ENCODE data around the gene STRN3.
"Not testable (repeated sequence)": the region's sequence is repeated elsewhere in the genome, so short reads cannot be mapped to it uniquely, and the experiment has no call there.

Gene STRN3

GRCh38 chr14:31026077-31026449, at the start of gene STRN3:
STRN3 (minus strand) TSS chr14:31026379; CDS start chr14:31026185, 194 bp downstream.
- no peak for DNase-seq

DNA sequence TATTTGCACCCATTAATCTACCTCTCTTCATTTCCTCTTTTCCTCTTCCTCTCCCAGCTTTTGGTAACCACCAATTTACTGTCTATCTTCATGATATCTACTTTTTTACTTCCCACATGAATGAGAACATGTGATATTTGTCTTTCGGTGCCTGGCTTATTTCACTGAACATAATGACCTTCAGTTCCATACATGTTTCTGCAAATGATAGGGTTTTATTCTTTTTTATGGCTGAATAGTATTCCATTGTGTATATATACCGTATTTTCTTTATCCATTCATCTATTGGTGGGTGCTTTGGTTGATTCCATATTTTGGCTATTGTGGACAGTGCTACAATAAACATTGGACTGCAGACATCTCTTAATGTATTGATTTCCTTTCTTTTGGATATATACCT, 49.0 kb upstream of the STRN3 start:
- no peak for DNase-seq

GRCh38 chr14:31071151-31071550, 45.0 kb upstream of the STRN3 start:
- no peak for DNase-seq

DNA sequence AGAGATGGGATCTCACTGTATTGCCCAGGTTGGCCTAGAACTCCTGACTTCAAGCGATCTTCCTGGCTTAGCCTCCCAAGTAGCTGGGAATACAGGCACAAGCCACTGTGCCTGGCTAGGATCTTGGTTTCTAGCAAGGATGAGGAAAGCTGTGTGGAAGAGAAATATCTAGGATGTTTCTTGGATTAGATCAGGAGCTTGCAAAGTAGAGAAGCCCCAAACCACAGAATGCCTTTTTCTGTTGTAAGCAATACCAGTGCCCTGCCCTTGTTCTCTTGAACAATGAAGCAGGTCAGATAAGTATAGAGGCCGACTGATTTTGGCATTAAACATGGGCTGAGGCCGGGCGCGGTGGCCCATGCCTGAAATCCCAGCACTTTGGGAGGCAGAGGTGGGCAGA, 44.3 kb upstream of the STRN3 start:
- DNase-seq, result peak; percentile 66

GRCh38 chr14:31069343-31069742, 43.2 kb upstream of the STRN3 start:
- no peak for DNase-seq

GRCh38 chr14:31068235-31068634, 42.1 kb upstream of the STRN3 start:
- DNase-seq, result no peak

DNA sequence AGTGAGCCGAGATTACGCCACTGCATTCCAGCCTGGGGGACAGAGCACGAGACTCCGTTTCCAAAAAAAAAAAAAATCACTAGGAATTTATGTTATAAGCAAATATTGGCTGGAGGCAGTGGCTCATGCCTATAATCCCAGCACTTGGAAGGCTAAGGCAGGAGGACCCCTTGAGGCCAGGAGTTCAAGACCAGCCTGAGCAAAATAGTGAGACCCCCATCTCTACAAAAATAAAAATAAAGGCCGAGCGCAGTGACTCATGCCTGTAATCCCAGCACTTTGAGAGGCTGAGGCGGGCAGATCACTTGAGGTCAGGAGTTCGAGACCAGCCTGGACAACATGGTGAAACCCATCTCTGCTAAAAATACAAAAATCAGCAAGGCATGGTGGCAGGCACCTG, 36.7 kb upstream of the STRN3 start:
- DNase-seq, result not testable (repeated sequence)

DNA sequence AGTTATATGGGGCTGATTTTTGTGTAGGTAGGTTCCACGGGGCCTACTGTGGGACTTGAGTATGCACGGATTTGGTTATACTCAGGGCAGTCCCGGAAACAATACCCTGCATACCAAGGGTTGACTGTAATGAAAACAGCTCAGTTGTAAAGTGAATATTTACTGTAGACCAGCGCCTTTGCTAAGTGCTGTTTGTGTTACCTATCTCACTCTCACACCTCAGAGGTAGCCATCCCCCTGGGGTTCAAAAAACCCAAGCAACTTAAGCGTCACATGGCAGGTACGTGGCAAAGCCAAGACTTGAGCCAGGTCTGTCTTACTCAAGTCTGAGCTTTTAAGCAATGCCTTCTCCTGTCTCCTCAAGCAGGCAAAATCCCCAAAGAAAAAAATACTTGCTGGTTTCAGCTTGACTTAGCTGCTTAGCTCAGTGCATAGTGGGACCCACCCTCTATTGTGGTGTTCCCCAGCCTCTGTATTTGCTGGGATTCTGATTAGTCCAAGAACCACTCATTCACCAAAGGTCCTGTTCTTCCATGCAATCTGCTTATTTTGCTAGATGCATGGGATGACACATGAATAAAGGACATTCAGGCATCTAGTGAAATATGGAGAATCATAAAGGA, 34.2 kb upstream of the STRN3 start:
- no peak for DNase-seq

- DNase-seq, result peak; percentile 85
Measured at GRCh38 chr14:31059152-31059924, 33.2 kb upstream of the STRN3 start.

DNA sequence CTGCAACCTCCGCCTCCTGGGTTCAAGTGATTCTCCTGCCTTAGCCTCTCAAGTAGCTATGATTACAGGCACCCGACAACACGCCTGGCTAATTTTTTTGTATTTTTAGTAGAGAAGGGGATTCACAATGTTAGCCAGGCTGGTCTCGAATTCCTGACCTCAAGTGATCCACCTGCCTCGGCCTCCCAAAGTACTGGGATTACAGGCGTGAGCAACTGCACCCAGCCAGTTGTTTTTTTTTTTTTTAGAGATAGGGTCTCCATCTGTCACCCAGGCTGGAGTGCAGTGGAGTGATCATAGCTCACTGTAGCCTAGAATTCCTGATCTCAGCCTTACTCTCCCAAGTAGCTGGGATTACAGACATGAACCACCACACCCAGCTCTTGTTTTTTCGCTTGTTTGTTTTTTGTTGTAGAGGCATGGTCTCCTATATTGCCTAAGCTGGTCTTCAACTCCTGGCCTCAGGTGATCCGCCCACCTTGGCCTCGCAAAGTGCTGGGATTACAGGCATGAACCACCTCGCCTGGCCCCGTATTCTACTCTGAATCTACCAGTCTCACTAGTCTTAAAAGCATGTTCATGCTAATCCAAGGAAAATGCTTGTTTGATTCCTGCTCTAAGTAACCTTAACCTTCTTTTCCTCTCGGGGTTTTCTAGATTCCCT, 31.7 kb upstream of the STRN3 start:
- DNase-seq, result no peak

GRCh38 chr14:31057035-31057434, 30.9 kb upstream of the STRN3 start:
- DNase-seq, result no peak

DNA sequence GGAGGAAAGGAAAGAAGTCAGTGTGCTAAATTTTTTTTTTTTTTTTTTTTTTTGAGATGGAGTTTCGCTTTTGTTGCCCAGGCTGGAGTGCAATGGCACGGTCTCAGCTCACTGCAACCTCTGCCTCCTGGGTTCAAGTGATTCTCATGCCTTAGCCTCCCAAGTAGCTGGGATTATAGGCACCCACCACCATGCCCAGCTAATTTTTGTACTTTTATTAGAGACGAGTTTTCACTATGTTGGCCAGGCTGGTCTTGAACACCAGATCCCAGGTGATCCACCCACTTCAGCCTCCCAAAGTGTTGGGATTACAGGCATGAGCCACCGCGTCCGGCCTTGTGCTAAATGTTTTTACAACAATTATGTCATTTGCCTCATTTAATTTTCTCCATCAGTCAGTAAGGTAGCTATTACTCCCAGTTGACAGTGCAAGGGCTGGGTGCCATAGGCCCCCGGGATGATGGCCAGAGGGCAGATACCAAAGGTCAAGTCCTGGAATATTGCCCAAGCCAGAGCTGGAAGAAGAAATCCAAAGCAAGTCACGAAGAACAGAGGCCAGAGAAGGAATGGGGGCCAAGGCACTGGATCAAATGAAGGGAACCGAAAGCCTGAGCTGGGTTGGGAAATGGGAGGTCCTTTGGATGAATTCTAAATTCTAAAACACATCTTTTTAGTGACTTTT, 26.9 kb upstream of the STRN3 start:
- DNase-seq, result not testable (repeated sequence)

DNA sequence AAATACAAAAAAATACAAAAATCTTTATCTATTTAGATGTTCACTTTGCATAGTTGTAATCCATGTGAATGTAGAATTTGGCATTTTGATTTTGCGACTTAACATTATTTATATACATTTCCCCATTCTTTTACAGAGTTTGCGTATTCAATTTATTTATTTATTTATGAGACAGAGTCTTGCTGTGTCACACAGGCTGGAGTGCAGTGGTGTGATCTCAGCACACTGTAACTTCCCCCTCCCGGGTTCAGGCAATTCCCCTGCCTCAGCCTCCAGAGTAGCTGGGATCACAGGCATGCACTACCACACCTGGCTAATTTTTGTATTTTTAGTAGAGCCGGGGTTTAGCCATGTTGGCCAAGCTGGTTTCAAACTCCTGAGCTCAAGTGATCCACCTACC, 25.3 kb upstream of the STRN3 start:
- DNase-seq, result no peak

- no peak for DNase-seq
Measured at GRCh38 chr14:31051023-31051422, 24.8 kb upstream of the STRN3 start.

DNA sequence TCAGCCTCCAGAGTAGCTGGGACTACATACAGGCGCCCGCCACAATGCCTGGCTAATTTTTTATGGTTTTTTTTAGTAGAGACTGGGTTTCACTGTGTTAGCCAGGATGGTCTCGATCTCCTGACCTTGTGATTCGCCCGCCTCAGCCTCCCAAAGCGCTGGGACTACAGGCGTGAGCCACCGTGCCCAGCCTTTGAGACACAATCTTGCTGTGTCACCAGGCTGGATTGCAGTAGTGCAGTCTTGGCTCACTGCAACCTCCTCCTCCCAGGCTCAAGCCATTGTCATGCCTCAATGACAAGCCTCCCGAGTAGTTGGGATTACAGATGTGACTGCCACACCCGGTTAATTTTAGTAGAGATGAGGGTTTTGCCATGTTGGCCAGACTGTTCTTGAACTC, 21.3 kb upstream of the STRN3 start:
- no peak for DNase-seq

DNA sequence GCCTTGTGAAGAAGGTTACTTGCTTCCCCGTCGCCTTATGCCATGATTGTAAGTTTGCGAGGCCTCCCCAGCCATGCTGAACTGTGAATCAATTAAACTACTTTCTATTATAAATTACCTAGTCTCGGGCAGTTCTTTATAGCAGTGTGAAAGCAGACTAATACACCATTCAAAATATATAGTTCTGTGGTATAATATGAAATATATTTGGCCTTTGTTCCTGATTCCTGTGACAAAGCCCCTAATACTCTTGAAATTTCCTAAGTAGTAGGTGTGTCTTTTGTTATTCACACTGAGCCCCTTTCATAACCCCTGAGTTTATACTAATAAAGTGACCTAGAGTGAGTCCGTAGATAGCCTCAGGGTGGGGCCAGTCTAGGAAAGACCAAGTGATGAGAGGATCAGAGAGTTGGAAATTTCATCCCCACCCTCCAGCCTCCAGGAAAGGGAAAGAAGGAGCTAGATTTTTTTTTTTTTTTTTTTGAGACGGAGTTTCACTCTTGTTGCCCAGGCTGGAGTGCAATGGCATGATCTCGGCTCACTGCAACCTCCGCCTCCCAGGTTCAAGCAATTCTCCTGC, 19.4 kb upstream of the STRN3 start:
- DNase-seq, result no peak

- no peak for DNase-seq
Measured at GRCh38 chr14:31043379-31043778, 17.2 kb upstream of the STRN3 start.

GRCh38 chr14:31042893-31043292, 16.7 kb upstream of the STRN3 start:
- DNase-seq, result not testable (repeated sequence)

DNA sequence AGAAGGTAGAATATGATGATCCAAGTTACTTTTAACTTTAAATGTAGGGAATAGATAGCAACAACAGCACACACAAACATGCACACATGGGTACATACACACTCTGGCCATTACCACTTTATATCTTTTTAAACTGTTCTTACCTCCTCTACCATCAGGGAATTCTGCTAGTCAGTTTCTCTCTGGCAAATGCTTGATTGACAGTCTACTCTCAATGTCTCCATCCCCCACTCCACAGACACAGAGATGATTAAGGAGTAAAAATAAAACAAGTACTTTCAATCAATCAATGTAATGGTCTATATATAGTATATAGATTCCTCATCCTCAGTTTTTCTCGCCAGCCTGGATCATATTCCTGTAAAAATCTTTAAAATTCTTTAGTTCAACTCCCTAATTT, 16.1 kb upstream of the STRN3 start:
- no peak for DNase-seq

DNA sequence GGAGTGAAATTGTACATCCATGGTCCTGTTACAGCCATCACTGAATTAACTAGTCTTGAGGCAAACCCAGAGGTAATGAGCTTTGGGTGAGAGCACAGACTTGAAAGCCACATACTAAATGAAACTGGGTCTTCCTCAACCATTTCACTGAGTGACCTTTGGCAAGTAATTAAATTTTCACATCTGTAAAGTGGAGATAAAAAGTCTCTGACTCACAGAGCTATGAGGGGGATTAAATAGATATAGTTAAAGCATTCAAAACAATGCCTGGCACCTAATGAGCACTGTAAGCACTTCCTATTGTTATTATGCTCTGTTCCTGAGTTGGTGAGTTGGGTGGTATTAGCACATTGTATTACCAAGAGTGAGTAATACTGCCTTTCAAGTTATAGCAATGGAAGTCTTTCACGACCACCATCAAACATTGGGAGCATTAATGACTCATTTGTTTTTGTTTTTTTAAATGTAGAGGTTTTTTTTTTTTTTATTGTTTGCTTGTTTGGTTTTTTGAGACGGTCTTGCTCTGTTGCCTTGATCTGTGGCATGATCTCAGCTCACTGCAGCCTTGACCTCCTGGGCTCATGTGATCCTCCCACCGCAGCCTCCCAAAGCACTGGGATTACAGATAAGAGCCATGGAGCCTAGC, 12.5 kb upstream of the STRN3 start:
- DNase-seq, result peak; percentile 29

DNA sequence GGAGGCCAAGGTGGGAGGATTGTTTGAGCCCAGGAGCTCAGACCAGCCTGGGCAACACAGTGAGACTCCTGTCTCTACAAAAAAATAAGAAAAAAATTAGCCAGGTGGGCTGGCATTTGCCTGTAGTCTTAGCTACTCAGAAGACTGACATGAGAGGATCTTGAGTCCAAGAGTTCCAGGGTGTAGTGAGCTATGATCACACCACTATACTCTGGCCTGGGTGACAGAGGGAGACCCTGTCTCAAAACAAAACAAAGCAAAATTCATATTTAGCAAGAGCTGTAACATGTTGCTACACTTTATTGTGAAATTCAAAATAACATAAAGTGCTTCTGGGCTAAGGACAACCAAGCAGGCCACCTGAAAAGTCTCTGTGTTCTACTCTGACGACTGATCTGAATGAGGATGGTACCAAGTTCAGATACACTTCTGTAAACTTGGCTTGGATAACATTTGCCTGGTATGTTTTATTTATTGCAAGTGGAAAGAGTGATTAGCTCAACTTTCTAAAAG, 11.6 kb upstream of the STRN3 start:
- no peak for DNase-seq

DNA sequence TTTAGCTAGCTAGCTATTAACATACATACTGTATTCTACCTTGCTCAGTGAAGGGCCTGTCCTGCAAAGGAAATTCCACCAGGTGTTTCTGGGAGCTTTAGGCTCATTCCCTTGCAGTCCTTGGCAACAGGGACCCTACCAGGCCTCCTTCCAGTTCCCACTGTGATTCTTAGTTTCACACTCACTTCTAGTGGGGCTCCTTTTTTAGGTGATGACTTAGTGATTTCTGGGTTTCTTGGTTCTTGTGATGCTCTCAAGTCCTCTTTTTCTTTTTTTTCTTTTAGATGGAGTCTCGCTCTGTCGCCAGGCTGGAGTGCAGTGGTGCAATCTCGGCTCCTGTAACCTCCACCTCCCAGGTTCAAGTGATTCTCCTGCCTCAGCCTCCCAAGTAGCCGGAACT, 10.4 kb upstream of the STRN3 start:
- DNase-seq, result no peak

GRCh38 chr14:31030469-31030868, 4.3 kb upstream of the STRN3 start:
- DNase-seq, result no peak
